Esophagus muscularis mucosa (tissue), 4 donors: Measurements from ENCODE around the gene MYO10. TPM values are rescaled to one million over a fixed set of nuclear protein-coding genes. Genes with fewer than 3 reads are reported as not detected.

ENCODE experiments used
- DNase-seq: peaks from one replicate; pipeline ENCODE4 v3.0.0-alpha.2; 2017; ENCODE audit errors: extremely low spot score
- H3K27ac ChIP-seq, 4 donors: fragments of 200-600 bp; sonication (generic); replicated peaks in 1 of 4; 1 replicate in 3 of 4; 2 replicates in 1 of 4; pipeline ENCODE4 v1.5.1; 2016 to 2019; ENCODE audit warnings: mild to moderate bottlenecking in 1 of 4
- H3K27me3 ChIP-seq, 4 donors: fragments of 200-600 bp; sonication (generic); one replicate each; pipeline versions ENCODE4 v1.5.1 to v1.6.0; 2016 to 2019
- H3K36me3 ChIP-seq, 4 donors: fragments of 200-600 bp; sonication (generic); one replicate each; pipeline ENCODE4 v1.5.1; 2016 to 2019
- H3K4me1 ChIP-seq, 4 donors: fragments of 200-600 bp; sonication (generic); one replicate each; pipeline ENCODE4 v1.5.1; 2016 to 2019
- H3K4me3 ChIP-seq, 4 donors: fragments of 200-600 bp; sonication (generic); 1 replicate in 2 of 4; 2 replicates in 2 of 4; pipeline ENCODE4 v1.5.1; 2016 to 2019; ENCODE audit warnings: mild to moderate bottlenecking in 4 of 4, moderate library complexity in 1 of 4
- H3K9me3 ChIP-seq, 4 donors: fragments of 200-600 bp; sonication (generic); 1 replicate in 3 of 4; 2 replicates in 1 of 4; pipeline ENCODE4 v1.5.1; 2016 to 2019
- EP300 ChIP-seq: sonication (generic); formaldehyde crosslinking; IDR thresholded peaks from one replicate; pipeline ENCODE4 v1.6.1; 2017; ENCODE audit warnings: antibody characterized with exemption
- POLR2A ChIP-seq: fragments of 450-650 bp; IDR thresholded peaks from one replicate; pipeline ENCODE4 v1.6.1; 2017; ENCODE audit warnings: antibody characterized with exemption, moderate library complexity, mild to moderate bottlenecking, low read depth
- POLR2AphosphoS5 ChIP-seq, 2 donors: sonication (generic); formaldehyde crosslinking; IDR thresholded peaks; one replicate each; pipeline ENCODE4 v1.6.1; 2017; ENCODE audit warnings: antibody characterized with exemption in 2 of 2
- WGBS: methylation state at CpG from one replicate; pipeline ENCODE4 v1.1.5; 2018; 5-methylcytosine and 5-hydroxymethylcytosine counted together
- intact Hi-C: fragments of 100-400 bp; cut with DNase I; formaldehyde crosslinking; loops from one replicate; pipeline ENCODE4 v1.15.1; 2023
- total RNA-seq, 4 donors: library from RNA; depleted of rRNA; stranded (reverse); fragments of >200 nt; gene quantifications; one replicate each; pipeline versions ENCODE4 v1.1.0 to v1.2.1, GENCODE V29; 2016
- TF ChIP-seq, protein P1 (sequence below), 3 experiments: fragments of 200-600 bp in 2 of 3; fragments of 450-650 bp in 1 of 3; sonication (generic) in 2 of 3; IDR thresholded peaks; one replicate each; pipeline ENCODE4 v1.5.1; 2017 to 2019; ENCODE audit warnings: antibody characterized with exemption in 3 of 3, mild to moderate bottlenecking in 2 of 3, moderate library complexity in 1 of 3

Gene MYO10
- total RNA-seq, 4 donors from 2014 or later: 7.1 to 9.3 (median 7.8) TPM

DNA sequence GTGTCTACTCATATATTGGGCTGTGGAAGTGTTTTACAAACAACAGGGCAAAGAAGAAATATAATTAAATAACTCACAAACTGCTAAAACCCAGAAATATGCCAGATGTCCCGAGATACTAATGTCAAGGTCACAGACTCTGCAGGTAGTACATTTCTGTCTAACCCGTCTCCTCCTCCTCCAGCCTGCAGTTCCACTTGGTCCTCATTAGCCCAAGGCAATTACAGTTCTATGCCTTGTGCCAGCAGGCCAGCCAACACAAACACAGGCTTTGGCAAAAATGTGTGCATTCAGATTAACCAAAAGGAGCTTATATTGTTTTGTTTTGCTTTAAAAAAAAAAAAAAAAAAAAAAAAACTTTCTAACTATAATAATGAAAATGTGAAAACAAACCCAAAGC lies 148.8 kb downstream of the MYO10 start:
- intact Hi-C loops: no loop called here
- H3K4me1 ChIP-seq: peaks cover 0 to 3% (median 0%) of the 10 kb centered on the region in 4 donors
- no peak overlapping the region for H3K4me3 ChIP-seq
- H3K27ac ChIP-seq: no peak overlapping the region
- TF ChIP-seq EP300 (no peak), POLR2AphosphoS5 (IDR thresholded peaks at IDR 0.05) (no peak), POLR2A (no peak)
- TF ChIP-seq, protein P1, sequence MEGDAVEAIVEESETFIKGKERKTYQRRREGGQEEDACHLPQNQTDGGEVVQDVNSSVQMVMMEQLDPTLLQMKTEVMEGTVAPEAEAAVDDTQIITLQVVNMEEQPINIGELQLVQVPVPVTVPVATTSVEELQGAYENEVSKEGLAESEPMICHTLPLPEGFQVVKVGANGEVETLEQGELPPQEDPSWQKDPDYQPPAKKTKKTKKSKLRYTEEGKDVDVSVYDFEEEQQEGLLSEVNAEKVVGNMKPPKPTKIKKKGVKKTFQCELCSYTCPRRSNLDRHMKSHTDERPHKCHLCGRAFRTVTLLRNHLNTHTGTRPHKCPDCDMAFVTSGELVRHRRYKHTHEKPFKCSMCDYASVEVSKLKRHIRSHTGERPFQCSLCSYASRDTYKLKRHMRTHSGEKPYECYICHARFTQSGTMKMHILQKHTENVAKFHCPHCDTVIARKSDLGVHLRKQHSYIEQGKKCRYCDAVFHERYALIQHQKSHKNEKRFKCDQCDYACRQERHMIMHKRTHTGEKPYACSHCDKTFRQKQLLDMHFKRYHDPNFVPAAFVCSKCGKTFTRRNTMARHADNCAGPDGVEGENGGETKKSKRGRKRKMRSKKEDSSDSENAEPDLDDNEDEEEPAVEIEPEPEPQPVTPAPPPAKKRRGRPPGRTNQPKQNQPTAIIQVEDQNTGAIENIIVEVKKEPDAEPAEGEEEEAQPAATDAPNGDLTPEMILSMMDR (IDR thresholded peaks at IDR 0.05): no peak
- H3K9me3 ChIP-seq: no peaks in the 10 kb centered on the region
- no peaks in the 10 kb centered on the region for H3K27me3 ChIP-seq
- whole genome bisulfite sequencing: 86% methylated on average over 2 of the region's 2 CpGs
- peaks cover 0 to 3% (median 0%) of the 10 kb centered on the region in 4 donors for H3K36me3 ChIP-seq
- DNase-seq: no peak

DNA sequence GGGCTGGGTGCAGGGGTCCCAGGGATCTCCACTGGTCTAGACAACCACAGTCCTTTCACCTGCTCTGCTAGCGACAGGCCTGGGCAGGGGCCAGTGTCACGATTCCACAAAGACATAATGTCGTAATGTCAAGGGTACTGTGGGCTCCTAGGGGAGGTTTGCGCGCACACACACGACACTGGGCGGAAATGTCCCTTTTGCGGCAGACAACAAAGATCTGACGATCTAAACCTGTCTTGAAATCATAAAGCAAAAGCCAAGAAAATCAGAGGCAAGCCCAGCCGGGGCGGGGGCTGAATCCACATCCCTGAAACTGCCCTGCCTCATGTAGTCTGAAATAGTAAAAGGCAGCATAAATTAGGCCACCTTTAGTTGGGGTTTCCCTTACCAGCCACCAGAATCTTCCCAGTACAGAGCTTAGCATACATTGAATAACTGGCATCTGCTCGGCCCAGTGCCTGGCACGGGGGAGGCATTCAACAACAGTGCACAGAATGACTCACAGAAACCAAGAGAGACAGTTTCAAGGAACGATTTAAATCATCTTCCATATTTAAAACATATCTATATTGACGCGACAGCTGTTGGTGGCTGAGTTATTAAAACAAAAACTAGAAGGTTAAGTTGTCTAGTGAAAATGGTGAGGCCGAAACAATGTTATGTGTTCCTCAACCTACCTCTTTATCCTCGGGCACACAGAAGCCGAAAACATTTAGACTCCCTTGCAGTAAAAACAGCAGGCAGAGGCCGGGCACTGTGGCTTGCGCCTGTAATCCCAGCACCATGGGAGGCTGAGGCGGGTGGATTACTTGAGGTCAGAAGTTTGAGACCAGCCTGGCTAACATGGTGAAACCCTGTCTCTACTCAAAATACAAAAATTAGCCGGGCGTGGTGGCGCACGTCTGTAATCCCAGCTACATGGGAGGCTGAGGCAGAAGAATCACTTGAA lies 151.0 kb downstream of the MYO10 start:
- no peaks in the 10 kb centered on the region for H3K4me1 ChIP-seq
- no peaks in the 10 kb centered on the region for H3K27me3 ChIP-seq
- H3K36me3 ChIP-seq: peaks cover 0 to 3% (median 0%) of the 10 kb centered on the region in 4 donors
- H3K4me3 ChIP-seq: no peak overlapping the region
- intact Hi-C loops: no loop called here
- no peak for DNase-seq
- H3K9me3 ChIP-seq: no peaks in the 10 kb centered on the region
- 89% methylated on average over 25 of the region's 26 CpGs for WGBS
- TF ChIP-seq POLR2AphosphoS5 (IDR thresholded peaks at IDR 0.05): no peak
- TF ChIP-seq POLR2A: no peak
- TF ChIP-seq, protein P1 (IDR thresholded peaks at IDR 0.05): no peak
- no peak for TF ChIP-seq EP300
- H3K27ac ChIP-seq: no peak overlapping the region

DNA sequence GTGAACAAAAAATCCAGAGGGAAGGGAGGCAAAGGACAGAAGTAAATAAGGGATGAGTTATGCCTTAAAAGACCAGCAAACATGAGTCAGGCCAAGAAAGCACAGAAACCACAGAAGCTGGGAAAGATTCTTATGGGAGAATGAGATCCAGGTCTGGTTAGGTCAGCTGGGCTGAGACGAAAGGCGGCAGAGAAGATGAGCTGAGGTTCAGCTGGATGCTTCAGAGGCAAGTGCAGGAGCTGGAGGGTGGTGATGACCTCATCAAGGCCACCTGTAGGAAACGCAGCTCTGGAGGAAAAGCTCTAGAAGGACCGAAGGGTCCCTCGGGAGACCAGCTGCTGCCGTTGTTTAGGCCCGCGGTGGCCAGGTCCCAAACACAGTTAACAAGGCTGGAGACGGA lies 152.0 kb downstream of the MYO10 start:
- no peak overlapping the region for H3K4me3 ChIP-seq
- TF ChIP-seq POLR2A (no peak), POLR2AphosphoS5 (IDR thresholded peaks at IDR 0.05) (no peak), EP300 (no peak)
- TF ChIP-seq, protein P1 (IDR thresholded peaks at IDR 0.05): no peak
- no peak for DNase-seq
- H3K9me3 ChIP-seq: no peaks in the 10 kb centered on the region
- WGBS: 88% methylated on average over 9 of the region's 9 CpGs
- H3K27me3 ChIP-seq: no peaks in the 10 kb centered on the region
- peaks cover 0 to 3% (median 0%) of the 10 kb centered on the region in 4 donors for H3K36me3 ChIP-seq
- intact Hi-C loops: no loop called here
- no peak overlapping the region for H3K27ac ChIP-seq
- no peaks in the 10 kb centered on the region for H3K4me1 ChIP-seq

DNA sequence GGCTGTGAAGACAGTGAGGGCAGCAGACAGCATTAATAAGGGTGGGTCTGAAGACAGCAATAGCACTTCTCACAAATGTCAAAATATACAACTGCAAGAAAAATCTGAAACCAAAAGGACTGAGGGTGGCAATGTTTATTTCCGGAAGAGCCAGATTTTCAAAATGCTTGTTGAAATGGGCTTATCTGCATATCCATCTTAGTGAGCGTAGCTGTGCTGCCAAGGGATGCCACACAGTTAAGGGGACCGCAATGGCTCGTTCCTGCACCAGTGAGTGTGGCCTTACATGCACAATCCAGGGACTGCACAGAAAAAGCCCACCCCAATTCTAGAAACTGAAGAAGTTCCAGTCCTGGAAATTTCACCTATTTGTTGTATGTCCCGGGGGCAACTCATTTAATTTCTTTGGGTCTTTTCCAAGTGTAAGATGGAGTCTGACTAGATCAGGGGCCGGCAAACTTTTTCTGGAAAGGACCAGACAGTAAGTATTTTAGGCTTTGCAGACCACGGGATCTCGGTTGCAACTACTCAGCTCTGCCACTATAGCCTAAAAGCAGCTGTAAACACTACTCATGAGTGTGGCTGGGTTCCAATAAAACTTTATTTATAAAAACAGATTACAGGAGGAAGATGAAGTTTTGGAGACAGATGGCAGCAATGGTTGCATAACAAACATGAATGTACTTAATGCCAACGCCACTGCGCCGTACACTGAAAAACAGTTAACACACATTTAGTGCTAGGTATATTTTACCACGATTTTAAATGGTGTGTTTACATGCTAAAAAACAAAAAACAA lies 154.1 kb downstream of the MYO10 start:
- no peak overlapping the region for H3K4me3 ChIP-seq
- H3K4me1 ChIP-seq: no peaks in the 10 kb centered on the region
- H3K36me3 ChIP-seq: peaks cover 0 to 3% (median 0%) of the 10 kb centered on the region in 4 donors
- DNase-seq: no peak
- TF ChIP-seq EP300 (no peak), POLR2AphosphoS5 (IDR thresholded peaks at IDR 0.05) (no peak), POLR2A (no peak)
- TF ChIP-seq, protein P1 (IDR thresholded peaks at IDR 0.05): no peak
- 91% methylated on average over 12 of the region's 12 CpGs for WGBS
- intact Hi-C loops: no loop called here
- H3K27ac ChIP-seq: no peak overlapping the region
- H3K9me3 ChIP-seq: no peaks in the 10 kb centered on the region
- no peaks in the 10 kb centered on the region for H3K27me3 ChIP-seq
